ENCODE results near the gene SLC36A3. TPM values are rescaled to one million over a fixed set of nuclear protein-coding genes. Genes with fewer than 3 reads are reported as not detected.
A peak's percentile ranks its signal among the peaks of the same experiment; 100 is the strongest.
"Not testable (repeated sequence)": the region's sequence is repeated elsewhere in the genome, so short reads cannot be mapped to it uniquely, and the experiment has no call there.

SLC36A3 gene
- total RNA-seq, 1 experiment from 2014 or later, result not detected

DNA sequence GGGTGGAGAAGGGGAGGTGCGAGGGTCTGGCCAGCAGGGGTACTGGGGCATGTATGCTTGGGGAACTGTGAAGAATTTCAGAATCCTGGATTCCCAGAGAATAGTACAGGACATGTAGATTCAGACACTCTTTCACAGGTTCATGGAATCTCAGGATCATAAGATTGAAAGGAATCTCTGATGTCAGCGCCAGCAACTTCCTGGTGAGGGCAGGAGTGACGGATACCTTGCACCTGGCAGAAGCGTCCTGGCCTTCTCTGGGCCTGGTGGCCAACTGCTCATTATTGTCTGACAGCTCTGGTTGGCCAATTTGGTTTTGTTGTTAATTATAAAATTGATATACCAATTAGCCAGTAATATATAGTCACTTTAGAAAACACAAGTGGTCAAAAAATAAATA lies 43.6 kb downstream of the SLC36A3 start:
- no peak for DNase-seq (ENCODE audit: low read depth)

DNA sequence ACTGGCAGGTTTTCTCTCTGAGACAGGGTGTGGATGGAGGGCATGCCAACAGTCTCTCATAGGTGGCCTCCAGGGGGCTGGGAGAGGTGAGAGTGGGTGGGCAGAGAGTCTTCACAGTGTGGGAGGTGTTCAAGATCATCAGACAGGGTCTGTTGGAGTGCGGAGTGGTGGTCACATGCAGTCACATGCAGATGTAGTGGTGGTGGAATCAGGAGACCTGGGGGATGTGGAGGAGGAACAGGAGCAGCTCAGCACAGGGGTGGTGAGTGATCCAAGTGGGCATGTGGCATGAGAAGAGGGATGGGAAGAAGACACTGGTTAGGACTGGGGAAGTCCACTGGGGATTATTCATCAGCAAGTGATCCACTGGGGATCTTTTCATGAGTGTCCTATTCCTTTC lies 44.8 kb downstream of the SLC36A3 start:
- DNase-seq (ENCODE audit: low read depth), result no peak

DNA sequence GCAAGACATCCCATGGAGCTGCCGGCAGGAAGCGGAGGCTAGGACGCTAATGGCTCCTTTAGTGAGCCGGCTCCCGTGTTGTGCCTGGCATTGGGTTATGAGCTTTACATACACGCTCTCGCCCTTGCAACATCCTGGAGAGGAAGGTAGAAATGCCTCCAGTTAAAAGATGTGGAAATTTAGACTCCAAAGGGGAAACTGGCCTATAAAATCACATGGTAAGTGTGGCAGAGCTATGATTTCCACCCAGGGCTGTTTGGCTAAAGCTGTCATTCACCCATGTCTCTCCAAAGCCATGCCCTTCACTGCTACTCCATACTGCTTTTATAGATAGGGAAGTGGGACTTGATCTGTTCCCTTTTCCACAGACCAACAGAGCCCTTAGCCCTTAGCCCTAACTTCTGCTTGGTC lies 45.4 kb downstream of the SLC36A3 start:
- no peak for DNase-seq (ENCODE audit: low read depth)

DNA sequence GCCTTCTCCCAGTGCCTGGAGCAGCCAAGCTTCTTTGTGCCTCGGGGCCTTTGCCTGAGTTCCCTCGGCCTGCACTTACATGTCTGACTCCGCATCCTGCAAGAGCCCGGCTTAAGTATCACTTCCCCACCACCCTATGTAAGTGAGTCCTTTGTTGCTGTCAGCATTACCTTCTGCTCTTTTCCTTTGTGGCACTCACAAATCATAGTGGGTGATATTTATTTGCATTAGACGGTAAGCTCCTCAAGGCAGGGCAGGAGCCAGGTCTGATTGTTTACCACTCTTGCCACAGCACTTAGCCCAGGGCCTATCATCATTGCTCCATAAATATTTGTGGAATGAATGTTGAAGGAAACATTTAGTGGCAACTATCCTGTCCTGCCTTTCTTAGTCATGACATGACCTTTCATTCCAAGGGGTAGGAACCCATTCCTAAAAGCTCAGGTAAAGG lies 45.8 kb downstream of the SLC36A3 start:
- DNase-seq (ENCODE audit: low read depth), result no peak

DNA sequence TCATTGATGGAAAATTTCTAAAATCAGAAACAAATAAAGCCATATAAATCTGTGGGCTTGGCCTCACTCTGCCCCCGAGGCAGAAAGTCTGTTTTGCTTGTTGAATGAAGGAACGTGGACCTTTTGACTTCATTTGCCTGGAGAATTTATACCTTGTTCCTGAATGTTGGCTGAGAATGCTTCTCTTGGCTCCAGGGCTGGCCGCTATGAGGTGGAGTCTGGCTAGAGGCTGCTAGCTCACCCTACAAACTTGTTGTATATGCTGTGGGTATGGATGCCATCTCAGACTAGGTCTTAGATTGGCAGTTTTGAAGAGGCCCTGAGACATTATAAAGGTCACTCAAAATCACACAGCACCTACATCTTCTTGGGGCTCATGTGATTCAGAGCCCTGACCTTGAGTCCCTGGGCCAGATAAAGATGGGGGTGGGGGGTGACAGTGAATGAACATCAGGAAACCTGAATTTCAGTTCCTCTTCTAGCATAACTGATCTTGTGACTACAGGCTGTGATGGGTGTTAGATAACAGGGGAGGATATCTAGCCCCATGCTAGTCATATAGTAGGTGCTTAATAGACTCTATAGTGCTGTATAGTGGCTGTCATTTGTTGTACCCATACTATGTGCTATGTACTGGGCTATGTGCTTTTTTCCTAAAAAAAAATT lies 47.8 kb downstream of the SLC36A3 start:
- DNase-seq (ENCODE audit: low read depth), result no peak

DNA sequence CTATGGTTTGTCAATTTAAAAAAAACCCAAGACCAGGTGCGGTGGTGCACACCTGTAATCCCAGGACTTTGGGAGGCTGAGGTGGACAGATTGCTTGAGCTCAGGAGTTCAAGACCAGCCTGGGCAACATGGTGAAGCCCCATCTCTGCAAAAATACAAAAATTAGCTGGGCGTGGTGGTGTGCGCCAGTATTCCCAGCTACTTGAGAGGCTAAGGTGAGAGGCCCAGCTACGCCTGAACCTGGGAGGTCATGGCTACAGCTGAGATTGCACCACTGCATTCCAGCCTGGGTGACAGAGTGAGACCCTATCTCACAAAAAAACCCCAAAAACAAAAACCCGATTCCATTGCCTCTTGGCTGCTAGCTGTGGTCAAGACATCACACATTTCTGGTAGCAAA lies 48.6 kb downstream of the SLC36A3 start:
- DNase-seq (ENCODE audit: low read depth), result not testable (repeated sequence)

DNA sequence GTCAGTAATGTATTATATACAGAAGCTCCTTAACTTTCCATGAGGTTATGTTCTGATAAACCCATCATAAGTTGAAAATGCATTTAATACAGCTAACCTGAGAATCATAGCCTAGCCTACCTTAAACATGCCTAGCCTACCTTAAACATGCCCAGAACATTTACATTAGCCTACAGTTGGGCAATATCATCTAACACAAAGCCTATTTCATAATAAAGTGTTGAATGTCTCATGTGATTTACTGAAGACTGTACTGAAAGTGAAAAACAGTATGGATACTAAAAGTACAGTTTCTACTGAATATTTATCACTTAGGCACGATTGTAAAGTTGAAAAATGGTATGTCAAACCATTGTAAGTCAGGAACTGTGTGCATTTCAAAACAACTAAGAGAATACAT lies 49.0 kb downstream of the SLC36A3 start:
- no peak for DNase-seq (ENCODE audit: low read depth)

DNA sequence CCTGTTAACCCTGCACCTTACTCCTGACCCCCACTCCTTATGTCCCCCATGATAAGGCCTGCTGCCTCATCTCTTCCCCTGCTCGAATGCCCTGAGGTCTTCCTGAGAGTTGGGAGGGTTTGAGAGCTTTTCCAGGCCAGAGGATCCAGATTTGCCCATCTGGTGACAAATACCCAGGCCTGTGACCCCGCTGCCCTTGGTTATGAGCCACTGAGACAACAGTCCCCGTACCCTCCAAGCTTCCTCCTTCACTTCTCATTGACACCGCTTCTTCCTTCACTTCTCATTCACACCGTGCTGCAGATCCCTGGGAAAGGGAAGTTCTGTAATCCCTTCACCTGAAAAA lies 50.0 kb downstream of the SLC36A3 start:
- no peak for DNase-seq (ENCODE audit: low read depth)

DNA sequence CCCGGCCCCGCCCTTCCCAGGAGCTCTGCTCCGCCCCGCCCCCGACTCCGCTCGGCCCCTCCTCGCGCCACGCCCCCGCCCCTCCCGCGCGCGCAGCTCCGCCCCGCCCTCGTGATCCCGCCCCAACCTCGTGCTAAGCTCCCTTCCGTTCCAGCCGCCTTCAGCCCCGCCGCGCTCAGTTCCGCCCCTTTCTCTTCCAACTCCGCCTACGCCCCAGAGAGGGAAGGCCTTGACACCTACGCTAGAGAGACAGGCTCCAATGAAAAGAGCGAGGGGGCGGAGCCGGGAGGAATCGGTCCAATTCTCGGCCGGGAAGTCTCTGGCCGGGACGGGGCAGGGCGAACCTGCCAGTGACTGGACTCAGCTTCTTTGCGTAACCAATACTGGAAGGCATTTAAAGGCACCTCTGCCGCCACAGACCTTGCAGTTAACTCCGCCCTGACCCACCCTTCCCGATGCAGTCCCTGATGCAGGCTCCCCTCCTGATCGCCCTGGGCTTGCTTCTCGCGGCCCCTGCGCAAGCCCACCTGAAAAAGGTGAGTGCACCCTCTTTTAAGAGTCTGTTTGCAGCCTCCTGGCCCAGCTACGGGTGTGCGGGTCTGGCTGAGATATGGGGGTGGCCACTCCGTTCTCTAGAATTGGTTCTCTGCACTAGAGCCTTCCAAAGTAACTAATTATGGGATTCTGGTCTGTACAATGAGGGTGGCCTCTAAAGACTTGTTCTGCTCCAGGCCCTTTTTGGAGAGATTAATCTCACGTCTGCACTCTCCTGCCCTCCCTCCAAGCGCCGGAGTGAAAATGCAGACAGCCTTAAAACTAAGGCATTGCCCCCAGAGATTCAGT lies 50.6 kb downstream of the SLC36A3 start, which contains the start of gene GM2A:
TSS of gene GM2A (plus strand) at position 424 of the 843 bp plus-strand sequence. CDS start at position 456, 32 bp downstream.
- peak; percentile 100 for DNase-seq (ENCODE audit: low read depth)

DNA sequence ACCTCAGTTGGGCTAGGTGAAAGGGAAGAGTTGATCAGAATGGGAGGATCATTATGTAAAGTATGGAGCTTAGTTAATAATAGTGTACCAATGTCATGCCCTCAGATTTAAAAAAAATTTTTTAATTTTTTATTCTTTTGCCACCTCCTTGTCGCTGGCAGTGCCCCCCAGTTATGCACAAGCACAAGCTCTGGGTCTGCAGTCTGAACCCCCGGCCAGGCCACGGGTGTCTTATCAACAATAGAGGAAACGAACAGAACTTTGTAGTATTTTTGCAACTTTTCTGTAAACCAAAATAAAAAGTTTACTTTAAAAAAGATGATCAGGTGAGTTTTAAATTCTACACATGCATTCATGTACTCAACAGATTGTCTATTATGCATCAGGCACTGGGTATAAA lies 51.9 kb downstream of the SLC36A3 start:
- no peak for DNase-seq (ENCODE audit: low read depth)

DNA sequence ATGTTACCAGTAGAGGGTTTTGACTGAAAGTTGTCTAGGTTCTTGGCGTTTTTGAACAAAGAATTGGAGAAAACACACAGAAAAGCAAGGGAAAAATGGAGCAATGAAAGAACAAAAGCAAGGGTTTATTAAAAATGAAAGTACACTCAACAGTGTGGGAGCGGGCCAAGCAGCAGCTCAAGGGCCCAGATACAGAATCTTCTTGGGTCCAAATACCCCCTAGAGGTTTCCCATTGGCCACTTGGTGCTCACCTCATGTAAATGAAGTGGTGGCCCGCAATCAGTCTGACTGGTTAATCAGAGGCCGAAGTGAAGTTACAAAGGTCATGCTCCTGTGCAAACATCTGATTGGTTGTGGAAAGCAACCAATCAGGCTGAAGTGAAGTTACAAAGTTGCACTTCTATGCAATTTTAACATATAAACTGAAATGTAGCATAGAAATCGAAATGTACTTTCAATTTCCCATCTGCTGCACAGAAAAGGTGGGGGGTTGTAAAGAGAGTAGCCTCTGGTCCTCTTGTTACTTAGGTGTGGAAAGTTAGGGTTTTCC lies 52.5 kb downstream of the SLC36A3 start:
- no peak for DNase-seq (ENCODE audit: low read depth)

DNA sequence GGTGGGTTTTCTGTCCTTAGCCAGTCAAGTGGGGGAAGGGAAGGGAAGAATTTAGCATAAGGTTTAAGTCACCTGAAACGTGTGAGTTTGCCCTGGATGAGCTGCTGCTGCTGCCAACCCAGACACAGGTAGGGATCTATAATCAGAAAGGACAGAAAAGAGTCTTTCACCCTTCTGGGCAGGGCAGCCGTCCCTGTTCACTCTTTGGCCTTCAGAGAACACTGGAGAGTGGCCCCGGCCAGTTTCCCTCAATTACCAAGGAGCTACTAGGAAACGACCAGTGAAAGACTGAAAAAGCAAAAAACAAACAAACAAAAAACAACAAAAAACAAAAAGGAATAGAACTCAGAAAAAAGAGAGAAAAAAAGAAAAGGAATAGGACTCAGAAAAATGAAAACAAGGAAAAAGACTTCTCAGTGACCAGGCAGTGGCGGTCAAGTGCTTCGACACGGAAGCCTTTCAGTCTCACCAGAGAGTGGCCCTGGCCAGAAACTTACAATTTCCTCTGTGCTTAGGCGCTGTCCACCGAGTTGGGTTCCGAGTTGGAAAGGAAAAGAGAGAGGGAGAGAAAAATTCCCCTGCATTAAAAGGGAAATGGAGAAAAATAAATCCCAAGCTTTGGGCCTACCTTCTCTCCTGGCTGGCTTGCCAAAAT lies 53.1 kb downstream of the SLC36A3 start:
- DNase-seq (ENCODE audit: low read depth), result no peak

DNA sequence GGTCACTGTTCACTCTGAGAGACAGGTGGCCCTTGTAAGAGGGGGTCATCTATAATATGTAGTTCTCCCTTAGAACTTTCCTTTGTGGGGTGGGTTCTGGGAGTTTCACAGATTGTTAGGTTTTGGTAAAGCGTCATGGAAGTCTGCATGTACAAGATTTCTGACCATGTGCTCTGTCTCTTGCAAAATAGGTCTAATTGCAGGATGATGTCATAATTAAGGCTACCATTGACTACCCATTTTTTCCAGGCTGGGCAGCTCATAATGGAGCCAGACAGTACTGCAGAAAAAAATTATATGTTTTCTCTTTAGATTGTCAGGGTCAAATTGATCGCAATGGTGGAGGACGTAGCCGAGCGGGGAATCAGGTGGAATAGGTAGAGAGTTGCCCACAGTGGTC lies 54.3 kb downstream of the SLC36A3 start:
- no peak for DNase-seq (ENCODE audit: low read depth)

DNA sequence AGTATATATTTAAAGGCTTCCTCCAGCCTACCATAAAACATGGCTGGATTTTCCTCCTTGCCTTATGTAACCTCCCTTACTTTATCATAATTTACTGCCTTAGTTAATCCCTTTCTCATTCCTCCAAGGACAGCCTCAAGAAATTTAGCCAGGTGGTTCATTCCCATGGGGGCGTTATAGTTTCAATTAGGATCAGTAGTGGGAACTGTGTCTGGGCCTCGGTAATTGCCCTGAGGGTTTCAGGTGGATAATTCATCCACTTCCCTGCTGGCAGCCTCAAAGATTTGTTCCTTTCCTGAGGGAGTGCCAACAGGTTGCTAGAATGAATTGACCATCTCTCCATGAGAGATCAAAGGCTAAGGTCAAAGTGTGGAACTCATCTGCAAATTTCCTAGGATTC lies 54.9 kb downstream of the SLC36A3 start:
- no peak for DNase-seq (ENCODE audit: low read depth)

DNA sequence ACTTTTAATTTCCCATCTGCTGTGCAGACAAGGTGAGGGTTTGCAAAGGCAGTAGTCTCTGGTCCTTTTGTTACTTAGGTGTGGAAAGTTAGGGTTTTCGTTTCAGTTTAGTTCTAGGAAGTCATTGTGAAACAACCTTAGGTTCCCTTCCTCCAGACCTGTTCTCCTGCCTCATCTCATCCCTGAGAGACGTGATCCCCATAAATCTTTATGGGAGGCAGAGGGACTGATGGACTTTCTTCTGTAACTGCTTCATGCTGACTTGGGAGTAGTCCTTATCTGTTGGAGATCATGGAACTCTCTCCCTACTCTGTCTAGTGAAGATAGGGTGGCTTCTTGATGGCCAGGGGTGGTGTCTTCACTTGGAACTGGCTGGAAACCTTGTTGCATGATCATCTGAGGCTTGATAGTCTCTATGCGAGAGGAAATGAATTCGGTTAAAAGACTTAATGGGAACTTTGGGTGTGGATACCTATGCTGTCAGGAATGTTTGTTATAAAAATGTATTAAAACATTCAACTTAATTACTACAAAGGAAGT lies 57.8 kb downstream of the SLC36A3 start:
- DNase-seq (ENCODE audit: low read depth), result no peak

DNA sequence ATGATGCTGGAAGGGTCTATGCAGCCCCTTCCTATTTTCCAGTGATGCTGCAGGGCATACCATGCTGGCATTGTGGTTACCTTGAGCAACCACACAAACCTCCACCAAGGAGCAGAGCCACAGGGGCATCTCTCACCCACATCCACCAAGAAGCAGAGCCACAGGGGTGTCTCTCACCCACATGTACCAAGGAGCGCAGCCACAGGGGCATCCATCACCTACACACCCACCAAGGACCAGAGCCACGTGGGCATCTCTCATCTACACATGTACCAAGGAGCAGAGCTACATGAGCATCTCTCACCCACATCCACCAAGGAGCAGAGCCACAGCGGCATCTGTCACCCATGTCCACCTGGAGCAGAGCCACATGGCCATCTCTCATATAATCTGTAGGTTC lies 59.4 kb downstream of the SLC36A3 start:
- DNase-seq (ENCODE audit: low read depth), result no peak

DNA sequence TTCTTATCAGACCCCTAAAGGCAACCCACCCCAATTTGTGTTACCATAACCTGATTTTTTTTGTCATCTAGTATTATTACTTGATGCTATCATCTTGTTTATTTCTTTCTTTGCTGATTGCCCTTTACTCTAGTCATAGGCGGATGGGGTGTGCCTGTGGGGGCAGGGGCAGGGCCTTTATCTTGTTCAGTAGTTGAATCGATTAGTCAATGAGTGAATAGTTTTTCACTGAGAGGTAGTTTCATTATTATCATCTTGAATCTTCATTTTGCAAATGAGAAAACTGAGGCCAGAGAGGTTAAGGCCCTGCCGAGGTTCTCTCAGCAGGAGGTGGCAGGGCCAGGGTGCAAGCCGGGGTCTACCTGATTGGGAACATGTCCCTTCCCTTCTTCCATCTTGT lies 60.0 kb downstream of the SLC36A3 start:
- DNase-seq (ENCODE audit: low read depth), result no peak

DNA sequence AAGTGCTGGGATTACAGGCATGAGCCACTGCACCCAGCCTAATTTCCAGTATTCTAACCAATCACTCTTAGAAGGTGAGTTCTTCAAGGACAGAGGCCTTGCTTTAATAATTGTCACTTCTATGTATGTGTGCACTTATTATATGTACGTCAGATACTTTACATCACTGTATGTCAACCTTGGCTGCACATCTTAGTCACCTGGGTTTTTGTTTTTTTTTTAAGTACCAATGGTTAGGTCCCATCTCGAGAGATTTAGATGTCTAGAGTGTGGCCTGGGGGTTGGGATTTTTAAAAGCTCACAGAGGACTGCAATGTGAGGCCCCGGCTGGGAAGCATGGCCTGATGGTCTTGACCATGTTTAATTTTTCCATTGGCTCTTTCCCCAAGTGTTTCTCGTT lies 60.4 kb downstream of the SLC36A3 start:
- no peak for DNase-seq (ENCODE audit: low read depth)

DNA sequence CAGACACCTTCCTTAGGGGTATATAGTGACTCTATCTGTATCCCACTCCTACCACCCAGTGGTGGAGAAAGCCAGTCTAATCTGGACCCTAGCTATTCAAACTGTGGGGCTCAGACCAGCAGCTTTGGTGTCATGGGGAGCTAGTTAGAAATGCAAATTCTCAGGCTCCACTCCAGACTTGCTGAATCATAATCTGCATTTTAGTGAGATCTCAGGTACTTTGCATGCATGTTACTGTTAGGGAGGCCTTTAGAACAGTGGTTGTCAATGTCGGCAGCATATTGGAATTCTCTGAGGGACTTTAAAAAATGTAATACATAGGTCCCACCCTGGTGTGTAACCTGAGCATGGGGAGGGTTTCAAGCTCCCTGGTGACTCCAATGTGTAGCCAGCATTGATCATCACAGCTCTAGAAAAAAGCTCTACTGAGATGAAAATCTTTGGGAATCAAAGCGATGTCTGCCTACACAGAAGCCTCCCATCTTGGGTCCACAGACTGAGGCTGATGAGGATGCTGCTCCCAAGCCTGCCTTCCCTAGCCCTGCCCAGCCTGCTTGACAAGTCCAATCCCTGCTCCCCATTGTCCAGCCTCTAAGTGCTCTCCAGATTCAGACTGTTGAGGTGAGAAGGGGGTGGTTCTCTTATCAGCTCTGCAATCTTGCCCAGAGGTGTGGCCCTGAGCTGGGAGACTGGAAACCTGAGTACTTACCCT lies 62.5 kb downstream of the SLC36A3 start:
- DNase-seq (ENCODE audit: low read depth), result no peak

DNA sequence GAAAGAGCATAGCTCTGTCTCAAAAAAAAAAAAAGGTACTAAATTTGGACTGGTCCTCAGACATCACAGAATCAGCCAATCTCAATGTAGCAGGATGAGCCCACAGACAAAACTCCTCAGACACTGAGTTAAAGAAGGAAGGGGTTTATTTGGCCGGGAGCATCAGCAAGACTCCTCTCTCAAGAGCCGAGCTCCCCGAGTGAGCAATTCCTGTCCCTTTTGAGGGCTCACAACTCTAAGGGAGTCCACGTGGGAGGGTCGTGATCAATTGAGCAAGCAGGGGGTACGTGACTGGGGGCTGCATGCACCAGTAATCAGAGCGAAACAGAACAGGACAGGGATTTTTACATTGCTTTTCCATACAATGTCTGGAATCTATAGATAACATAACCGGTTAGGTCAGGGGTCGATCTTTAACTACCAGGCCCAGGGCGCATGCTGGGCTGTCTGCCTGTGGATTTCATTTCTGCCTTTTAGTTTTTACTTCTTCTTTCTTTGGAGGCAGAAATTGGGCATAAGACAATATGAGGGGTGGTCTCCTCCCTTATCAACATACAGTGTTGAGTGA lies 63.2 kb downstream of the SLC36A3 start:
- not testable (repeated sequence) for DNase-seq (ENCODE audit: low read depth)

DNA sequence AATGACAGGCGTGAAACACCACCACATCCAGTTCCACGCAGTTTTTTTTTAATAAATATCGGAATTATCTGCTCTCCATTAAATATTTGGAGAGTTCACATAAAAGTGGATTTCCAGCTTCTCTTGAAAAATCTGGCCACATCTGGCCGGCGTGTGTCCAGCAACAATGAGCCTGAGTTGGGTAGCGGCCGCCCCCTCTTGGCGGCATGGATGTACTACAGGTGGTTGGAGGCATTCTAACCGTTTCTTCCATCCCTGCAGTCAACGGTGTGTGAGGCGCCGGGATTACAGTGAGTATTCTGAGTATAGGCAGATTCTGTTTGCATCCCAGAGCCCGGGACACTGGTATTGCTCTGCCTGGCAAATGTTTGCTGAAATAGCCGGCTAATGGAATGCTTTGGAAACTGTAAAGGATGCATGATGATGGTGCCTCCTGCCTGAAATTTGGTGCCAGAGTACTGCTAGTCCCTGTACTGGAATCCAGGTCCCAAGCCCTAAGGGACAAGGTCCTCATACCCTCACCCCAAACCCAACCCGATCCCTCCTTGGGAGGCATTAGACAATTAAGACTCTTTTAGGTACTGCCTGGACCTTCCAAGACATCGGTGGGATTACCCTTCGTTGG lies 64.2 kb downstream of the SLC36A3 start:
- peak; percentile 73 for DNase-seq (ENCODE audit: low read depth)

All from Daoy (cell line).